ENCODE data around the gene COL4A2.

- TF ChIP-seq CTCF (IDR thresholded peaks at IDR 0.05) (no peak), POLR2A (IDR thresholded peaks at IDR 0.05) (no peak)
These were observed 212.4 kb downstream of the COL4A2 start for GRCh38 chr13:110519506-110519905.

Measured in transverse colon (tissue), 3 donors.